GM21576 (cell line): Measurements from ENCODE around the gene CATSPERZ.
A peak's percentile ranks its signal among the peaks of the same experiment; 100 is the strongest.

Source experiments
- ATAC-seq: cut with Tn5 transposase; IDR thresholded peaks from one replicate; pipeline ENCODE4 v1.9.1; 2021; ENCODE audit warnings: mild to moderate bottlenecking, moderate library complexity; ENCODE audit not compliant: unreplicated experiment

CATSPERZ gene

DNA sequence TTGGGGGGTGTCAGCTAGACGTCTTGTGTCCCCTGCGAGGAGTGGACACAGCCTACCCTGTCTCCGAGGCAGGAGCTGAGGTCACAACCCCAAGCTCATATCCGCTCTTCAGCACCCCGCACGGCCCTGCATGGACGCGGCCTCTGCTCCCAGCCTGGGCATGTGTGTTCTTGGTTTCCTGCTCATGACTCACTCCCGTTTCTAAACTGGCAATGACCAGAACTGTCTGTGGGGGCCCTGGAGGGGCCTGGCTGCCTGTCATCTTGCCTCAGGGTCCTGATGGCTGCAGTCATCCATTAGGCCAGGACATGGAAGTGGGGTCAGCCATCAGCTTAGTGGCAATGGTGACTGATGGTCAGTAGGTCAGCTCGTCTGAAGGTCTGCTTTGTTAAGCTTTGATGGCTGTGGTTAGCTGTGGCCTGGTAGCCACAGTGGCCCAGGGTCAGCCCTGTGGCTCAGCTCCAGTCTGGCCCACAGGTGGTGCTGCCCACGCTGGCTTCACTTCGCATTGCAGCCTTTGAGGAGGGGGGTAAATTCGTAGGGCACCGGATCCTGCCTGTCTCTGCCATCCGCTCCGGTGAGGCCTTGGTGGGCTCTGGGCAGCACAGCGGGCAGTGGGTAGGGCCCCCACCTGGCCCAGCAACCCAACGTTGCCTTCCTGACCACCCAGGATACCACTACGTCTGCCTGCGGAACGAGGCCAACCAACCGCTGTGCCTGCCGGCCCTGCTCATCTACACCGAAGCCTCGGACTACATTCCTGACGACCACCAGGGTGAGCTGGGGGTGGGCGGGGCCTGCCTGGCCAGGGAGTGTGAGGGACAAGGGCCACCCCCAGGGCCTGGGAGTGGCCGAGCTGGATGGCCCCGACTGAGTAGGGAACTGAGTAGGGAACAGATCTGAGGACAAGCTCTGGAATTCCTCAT is 36.9 kb upstream of the CATSPERZ start:
- no peak for ATAC-seq

- no peak for ATAC-seq
These were observed 36.2 kb upstream of the CATSPERZ start for GRCh38 chr11:64263947-64264317.

- ATAC-seq = no peak
These were observed 35.7 kb upstream of the CATSPERZ start for GRCh38 chr11:64264371-64264852.

GRCh38 chr11:64265176-64266160 is 34.7 kb upstream of the CATSPERZ start:
- no peak for ATAC-seq

DNA sequence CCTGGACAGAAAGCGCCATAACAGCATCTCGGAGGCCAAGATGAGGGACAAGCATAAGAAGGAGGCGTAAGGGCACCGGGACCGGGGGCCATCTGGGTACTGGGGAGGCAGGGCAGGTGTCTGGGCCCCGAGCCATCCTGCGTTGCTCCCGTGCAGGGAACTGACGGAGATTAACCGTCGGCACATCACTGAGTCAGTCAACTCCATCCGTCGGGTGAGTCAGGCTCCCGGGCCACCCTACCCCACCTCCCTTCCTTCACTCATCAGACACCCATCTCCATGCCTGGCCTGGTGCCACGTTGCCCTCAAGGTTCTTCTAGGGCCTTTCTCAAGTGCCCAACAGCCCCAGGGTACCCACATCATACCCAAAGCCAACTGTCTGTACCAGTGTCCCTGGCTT is 33.8 kb upstream of the CATSPERZ start:
- ATAC-seq = no peak

DNA sequence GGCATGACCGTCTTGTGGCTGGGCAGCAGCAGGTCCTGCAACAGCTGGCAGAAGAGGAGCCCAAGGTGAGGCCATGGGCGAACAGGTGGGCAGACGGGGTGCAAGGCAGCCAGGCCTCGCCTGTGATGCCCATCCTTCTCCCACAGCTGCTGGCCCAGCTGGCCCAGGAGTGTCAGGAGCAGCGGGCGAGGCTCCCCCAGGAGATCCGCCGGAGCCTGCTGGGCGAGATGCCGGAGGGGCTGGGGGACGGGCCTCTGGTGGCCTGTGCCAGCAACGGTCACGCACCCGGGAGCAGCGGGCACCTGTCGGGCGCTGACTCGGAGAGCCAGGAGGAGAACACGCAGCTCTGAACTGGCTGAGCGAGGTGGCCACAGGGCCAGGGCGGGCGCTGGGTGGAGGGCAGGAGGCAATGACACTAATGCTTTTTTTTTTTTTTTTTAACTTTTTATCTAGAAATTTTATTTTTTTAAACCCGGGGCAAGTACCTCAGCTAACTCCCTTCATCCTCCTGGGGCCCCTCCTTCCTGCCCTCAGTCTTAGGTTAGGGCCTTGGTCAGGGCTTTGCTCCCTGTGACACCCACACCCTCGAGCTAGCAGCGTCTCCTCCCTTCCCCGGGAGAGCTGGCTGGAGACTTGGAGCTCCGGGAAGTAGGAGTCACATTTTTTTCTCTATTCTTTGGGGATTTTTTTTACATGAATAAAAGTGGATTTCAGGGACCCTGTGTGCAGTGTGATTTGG is 32.8 kb upstream of the CATSPERZ start:
- no peak for ATAC-seq

DNA sequence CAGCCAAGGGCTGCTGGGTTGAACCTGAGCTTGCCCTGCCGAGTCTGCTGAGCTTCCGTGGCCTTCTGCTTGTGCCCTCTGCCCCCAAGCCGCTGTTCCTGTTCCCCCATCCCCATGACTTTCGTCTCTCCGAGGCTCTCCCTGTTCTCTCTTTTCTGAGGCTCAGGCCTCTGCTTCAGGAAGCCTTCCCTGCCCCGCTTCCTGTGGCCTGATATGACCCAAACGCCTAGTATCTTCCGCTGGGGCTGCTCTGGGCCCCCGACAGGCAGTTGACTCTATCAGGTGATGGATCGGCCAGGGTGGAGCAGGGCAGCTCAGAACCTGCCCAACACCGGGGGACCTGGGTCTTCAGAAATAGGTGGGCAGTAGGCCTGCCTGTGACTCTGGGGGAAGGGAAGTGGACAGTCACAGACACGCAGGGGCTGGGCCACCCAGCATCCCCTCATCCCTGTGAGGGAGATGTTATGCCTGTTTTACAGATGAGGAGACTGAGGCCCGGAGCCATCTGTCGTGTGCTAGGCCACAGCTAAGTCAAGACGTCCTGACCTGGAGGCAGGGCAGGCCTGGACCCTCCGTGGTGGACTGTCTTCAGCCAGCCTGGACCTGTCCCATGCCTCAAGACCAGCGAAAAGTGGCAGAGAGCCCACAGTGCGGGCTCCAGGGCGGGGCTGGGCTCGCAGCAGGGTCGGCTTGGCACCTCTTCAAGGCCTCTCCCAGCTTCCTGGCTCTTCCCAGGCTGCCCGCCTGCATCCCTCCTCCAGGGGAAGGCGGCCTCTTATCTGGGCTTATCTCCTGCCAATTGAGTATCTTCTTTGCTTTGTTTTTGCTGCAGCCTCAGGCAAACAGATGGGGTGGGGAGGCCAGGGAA is 31.9 kb upstream of the CATSPERZ start:
- ATAC-seq = no peak

- peak; percentile 7 for ATAC-seq
These were observed 31.1 kb upstream of the CATSPERZ start for GRCh38 chr11:64268893-64269539.

GRCh38 chr11:64269540-64270220 is 30.5 kb upstream of the CATSPERZ start:
- peak; percentile 57 for ATAC-seq

GRCh38 chr11:64275031-64275800 is 24.9 kb upstream of the CATSPERZ start:
- ATAC-seq = no peak

DNA sequence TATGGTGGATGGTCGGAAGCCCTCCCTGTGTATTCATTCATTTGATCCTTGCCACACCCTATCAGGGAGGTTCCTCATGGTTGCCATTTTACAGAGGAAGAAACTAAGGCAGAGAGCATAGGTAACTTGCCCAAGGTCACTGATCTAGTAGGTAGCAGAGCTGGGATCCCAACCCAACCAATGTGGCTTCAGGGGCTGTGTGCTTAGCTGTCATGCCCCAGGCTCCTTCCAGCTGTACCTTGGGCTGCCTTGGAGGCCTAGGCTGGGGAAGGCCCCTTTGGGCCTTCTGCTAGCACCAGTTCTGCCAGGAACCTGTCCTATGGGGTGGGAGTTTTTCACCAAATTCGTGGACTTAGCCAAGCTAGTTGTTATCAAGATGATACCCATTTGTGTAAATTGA is 24.3 kb upstream of the CATSPERZ start:
- ATAC-seq = no peak

- no peak for ATAC-seq
These were observed 23.3 kb upstream of the CATSPERZ start for GRCh38 chr11:64276653-64277431.

DNA sequence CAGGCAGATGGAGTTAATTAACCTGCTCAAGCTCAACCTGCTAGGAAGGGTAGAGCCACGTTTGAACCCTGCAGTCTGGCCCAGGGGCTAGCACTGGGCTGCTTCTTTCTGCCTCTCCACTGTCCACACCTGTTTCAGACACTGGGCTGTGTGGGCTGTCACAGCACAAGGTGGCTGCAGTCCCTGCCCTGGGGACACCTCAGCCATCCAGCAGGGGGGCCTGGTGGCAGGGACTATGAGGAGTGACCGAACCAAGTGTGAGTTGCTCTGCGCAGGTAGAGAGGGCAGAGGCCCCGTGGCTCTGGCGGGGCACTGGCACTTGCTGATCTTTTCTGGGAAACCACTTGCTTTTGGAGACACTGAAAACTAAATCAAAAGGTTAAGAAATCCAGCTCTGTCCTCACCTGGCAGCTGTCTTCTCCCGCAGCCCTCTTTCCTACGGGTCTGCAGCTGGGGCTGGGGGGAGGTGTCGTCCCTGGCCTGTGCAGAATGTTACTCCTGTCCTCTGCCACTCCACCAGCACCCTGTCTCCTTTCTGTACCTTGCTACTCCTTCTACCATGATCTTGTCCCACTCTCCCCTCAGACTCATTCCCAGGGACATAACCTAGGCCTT is 21.5 kb upstream of the CATSPERZ start:
- ATAC-seq = no peak

DNA sequence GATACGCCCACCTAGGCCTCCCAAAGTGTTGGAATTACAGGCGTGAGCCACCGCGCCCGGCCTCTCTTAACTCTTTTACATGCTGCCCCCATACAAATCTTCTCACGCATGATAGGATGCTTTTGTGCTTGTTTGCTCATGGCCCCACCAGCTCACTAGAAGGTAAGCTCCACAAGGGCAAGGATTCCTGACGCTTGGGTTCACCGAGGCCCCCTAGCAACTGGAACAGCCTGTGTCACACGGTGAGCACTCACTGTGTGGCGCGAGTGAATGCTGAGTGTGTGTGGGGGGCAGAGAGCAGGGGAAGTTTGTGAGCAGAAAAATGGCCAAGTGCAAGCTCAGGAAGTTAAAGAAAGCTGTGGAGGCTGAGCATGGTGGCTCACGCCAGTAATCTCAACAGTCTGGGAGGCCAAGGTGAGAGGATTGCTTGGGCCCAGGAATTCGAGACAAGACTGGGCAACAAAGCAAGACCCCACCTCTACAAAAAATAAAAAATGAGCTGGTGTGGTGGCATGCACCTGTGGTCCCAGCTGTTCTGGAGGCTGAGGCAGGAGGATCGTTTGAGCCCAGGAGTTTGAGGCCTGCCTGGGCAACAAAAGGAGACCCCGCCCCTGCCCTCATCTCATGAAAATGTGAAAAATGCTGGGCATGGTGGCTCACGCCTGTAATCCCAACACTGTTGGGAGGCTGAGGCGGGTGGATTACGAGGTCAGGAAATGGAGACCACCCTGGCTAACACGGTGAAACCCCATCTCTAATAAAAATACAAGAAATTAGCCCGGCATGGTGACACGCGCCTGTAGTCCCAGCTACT is 18.0 kb upstream of the CATSPERZ start:
- ATAC-seq = no peak

GRCh38 chr11:64283092-64283491 is 17.1 kb upstream of the CATSPERZ start:
- no peak for ATAC-seq
